NCI-H187 treated with DMSO at 0.1 percent for 48 hours (cell line): Measurements from ENCODE around the gene ERCC3.

Experiments used
- DNase-seq: peaks from one replicate; lab custom pipeline; 2025; lab: John Stamatoyannopoulos, UW

Gene ERCC3

GRCh38 chr2:127293748-127294562, at the start of gene ERCC3:
Gene ERCC3 (minus strand): TSS chr2:127294144. CDS start chr2:127294081, 63 bp downstream.
- DNase-seq, result no peak

- DNase-seq, result no peak
These were observed 49.3 kb upstream of the ERCC3 start for GRCh38 chr2:127343277-127343676.

DNA sequence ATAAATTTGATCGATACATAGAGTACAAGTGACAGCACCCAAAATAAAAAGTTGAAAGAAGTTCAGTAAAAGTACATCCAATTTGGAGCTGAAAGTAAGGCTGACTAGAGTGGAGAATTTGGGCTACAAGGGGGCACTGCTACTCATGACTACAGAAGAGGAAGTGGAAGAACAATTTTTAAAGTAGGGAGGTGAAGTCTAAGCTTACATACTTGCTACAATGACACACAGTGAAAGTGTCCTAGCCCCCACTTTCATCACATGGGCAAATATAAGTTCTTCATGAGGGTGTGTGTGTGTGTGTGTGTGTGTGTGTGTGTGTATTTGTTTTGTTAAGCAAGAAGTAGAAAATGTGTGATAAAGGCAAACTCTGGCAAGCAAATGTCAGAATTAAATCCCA, 48.2 kb upstream of the ERCC3 start:
- no peak for DNase-seq

DNA sequence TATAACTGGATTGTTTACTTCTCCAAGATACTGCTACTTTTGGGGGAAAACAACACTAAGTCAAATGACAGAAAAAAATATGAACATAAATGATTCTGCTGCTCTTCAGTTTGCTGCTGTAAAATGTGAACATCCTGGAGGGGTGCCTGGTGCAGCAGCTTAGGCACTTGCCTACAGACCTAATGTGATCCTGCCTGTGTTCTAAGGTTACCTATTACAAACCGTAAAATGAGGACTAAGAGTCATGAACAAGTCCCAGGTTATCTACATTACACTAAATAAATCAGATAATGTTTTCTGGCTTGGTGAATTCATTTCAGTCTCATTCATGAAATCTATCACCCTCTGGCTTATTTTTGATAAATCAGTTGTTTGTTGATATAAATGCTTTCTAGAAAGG, 38.4 kb upstream of the ERCC3 start:
- DNase-seq, result no peak

DNA sequence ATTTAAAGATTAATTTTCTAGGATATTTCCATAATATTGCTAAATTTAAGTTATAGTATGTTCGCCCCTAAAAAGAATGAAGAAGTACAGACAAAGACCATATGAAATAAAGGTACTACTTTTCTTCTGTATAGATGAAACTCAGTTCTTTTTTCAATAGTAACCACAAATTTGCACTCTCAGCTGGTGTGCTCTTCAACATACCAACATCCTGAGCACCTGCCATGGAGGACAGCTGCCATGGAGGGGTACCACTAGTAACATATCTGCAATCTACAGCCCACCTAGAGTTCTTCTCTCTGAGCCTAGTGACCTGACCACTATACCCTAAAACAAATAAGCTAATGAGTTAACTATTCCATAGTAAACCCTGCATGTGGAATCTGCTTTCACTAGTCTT, 36.8 kb upstream of the ERCC3 start:
- DNase-seq, result no peak

DNA sequence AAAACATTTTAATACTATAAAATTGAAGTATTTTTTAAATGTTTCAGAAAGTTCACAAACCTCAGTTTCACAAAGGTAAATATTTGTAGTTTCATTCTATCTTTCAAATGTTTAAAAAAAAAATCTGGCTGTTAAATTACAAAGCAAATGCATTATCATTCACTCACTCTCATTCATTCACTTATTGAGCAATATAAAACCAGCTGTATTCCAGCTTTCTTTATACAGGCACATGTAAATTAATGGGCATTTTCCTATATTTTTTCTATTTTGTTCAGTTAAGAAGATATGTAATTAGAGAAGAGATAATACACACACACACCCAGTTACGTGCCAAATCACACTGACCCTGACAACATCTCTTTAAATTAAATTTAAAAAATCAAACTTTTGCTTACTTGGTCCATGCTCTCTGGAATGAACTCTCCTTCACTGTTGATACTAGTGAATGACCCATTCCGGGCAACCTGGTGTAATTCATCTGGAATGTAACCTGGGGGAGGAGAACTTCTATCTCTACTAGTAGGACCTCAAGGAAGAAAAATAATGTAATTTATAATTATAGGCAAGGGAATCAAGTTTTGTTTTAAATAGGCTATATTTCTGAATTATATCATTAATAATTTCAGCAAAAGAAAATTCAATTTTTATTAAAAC, 32.5 kb upstream of the ERCC3 start:
- DNase-seq, result no peak

GRCh38 chr2:127324635-127325034, 30.7 kb upstream of the ERCC3 start:
- DNase-seq, result no peak

DNA sequence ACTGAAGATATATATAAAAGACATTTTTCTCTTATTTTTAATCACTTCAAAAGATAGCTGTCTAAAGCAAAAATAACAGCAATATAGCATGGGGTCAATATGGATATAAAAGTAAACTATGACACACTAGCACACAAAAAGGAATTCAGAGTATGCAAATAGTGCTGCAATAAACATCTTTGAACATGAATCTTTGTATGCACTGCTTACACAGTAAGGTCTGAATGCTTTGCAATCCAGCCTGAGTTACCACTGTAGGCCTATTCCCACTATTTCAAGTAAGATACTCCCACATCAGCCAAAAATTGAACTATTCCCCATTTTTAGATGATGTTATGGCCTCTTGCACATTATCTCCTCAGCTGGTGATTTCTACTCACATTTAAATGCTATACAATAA, 27.4 kb upstream of the ERCC3 start:
- no peak for DNase-seq

DNA sequence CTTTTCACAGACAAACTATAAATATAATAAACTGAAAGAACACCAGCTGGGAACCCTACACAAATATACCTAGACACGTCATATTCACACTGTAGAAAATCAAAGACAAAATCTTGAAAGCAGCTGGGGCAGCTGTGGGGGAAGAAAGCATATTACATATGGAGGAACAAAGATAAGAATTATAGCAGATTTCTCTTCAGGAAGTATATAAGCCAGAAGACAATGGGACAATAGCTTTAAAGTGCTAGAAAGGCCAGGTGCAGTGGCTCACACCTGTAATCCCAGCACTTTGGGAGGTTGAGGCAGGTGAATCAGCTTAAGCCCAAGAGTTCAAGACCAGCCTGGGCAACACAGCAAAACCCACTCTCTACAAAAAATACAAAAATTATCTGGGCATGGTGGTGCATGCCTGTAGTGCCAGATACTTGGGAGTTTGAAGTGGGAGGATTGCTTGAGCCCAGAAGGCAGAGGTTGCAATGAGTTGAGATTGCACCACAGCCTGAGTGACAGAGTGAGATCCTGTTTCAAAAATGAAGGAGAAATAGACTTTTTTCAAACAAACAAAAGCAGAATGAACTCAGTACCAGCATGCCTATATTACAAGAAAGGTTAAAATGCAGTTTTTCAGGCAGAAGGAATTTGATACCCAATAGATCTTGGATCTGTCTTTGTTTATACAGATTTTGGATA, 26.8 kb upstream of the ERCC3 start:
- no peak for DNase-seq

DNA sequence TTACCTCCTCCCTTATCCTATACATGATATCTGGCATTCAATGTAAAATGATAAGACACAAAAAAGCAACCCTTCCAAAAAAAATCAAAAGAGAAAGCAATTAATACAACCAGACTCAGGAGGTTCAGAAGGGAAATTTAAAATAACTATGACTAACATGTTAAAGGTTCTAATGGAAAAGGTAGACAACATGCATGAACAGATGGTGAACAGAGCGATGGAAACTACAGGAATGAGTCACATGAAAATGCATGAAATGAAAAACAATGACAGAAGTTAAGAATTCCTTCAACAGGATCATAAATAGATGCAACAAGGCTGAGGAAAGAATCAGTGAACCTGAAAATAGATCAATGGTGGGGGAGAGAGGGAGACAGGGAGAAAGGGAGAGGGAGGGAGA, 26.1 kb upstream of the ERCC3 start:
- DNase-seq, result no peak

- DNase-seq, result no peak
These were observed 20.4 kb upstream of the ERCC3 start for GRCh38 chr2:127314193-127314988.

- no peak for DNase-seq
These were observed 19.5 kb upstream of the ERCC3 start for GRCh38 chr2:127313406-127313805.

DNA sequence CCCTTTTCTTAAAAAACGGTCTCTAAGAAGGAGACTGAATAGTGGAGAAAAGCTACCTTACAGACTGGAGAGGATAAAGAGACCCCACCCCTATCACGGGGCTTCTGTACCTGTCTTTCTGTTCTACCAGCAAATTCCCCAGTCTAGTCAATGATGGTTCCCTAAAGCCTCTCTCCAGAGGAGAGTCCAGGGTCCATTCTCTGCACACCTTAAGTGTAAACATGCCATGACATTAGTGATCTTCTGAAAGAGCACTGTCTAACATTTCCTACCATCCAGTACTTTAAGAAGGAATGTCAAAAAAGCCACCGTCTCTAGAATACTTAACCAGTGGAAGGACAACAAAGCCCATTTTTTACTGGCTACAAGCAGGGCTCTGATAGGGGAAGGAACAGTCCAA, 17.0 kb upstream of the ERCC3 start:
- DNase-seq, result no peak

DNA sequence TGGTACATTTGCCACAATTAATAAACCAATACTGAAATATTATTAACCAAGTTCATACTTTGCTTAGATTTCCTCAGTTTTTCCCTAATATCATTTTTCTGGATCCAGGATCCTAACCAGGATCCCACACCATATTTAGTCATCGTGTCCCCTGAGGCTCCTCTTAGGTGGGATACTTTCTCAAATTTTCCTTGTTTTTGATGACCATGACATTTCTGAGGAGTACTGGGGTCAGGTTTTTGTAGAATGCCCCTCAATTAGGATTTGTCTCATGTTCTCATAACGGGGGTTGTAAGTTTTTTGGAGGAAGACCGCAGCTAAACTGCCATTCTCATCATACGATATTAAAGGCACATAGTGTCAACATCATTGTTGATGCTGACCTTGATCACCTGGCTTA, 15.5 kb upstream of the ERCC3 start:
- DNase-seq, result no peak

DNA sequence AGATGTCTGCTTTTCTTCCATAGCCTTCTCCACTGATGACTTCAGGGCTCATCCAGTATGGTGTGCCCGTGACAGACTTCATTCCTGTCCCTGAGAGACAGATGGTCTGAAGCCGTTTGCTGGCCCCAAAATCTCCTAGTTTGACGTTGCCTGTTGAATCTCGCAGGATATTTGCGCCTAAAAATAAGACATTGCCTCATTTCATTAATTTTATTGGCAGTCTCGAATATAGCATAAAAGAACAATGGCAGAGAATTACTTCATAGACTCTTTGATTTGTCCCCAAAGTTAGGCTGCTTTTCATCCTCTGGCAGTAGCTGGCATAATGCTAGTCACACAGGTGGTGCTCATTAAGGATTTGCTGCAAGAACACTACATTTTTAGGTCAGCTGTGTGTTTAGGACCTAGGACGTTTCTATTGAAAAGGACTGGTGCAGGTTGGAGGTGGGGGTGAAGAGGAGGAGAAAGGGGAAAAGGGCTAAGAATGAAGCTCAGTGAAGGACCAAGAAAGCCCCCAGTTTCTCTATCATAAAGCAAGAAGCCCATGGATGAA, 14.7 kb upstream of the ERCC3 start:
- no peak for DNase-seq

DNA sequence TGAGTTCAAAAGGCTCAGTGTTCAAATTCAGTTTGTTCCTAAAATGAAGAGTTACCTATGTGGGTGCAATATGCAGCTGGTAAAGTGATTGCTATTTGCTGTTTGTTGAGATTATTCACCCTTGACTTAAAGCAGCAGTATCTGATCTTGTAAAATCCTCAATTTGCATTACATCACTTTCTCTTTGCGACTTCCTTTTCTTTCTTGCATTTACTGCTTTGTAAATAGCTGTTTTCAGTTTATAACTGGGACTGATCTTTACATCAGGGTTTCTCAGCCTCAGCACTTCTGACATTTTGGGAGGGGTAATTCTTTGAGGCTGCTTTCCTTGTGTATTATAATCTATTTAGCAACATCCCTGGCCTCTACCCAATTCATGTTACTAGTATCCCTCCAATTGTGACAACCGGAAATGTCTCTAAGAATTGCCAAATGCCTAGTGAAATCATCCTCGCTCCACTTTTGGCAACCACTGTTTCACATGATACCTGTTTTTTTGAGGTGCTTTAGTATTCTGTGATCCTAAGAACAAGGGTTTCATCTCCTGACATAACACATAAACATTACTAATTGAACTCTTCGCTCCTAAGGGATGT, 12.1 kb upstream of the ERCC3 start:
- no peak for DNase-seq

DNA sequence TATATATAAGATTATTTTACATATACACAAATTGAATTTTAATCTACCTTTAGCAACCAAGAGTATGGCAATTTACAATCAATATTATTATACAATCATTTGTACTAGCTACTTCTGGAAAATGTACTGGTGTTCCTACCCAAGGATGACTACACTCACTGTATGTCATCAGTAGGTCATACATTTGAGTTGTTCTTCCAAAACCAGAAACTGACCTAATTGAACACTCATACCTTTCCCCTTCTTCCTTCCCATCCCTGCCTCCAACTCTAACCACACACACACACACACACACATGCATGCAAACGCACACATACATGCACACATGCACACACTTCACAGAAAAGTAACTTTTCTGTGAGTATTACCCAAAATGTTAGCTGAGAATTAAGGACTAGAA, 8.2 kb upstream of the ERCC3 start:
- no peak for DNase-seq

- no peak for DNase-seq
These were observed 577 bp downstream of the ERCC3 start for GRCh38 chr2:127293386-127293747.

- no peak for DNase-seq
These were observed 5.7 kb downstream of the ERCC3 start for GRCh38 chr2:127288274-127288673.

DNA sequence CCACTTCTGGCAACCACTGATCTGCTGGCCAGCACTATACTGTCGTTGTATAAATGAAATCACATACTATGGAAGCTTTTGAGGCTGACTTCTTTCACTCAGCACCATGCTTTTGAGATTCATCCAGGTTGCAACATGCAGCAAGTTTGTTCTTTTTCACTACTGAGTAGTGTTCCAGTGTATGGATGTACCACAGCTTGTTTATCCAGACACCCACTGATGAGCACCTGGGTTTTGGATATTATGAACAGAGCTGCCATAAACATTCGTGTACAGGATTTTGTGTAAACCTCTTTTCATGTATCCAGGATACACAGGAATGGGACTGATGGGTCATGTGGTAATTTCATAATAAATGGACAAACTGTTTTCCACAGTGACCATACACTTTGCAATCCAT, 10.7 kb downstream of the ERCC3 start:
- no peak for DNase-seq

- no peak for DNase-seq
These were observed 13.3 kb downstream of the ERCC3 start for GRCh38 chr2:127280693-127281092.

DNA sequence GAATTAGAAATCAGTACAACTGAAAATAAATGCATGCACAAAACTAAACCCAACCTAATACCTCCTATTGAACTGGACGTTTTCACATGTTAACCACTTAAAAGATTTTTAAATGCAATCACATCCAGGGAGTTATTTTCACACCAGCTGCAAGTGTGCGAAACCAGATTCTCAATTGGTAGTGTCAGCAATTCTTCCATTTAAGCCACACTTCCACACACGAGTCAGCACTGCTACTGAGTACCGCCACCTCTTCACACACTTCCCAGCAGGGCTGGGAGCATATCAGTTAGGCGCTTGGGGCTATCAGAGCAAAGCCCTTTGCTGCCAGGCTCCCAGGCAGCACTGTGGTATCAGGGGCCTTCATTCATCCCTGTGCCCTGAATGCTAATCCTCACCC, 14.2 kb downstream of the ERCC3 start:
- no peak for DNase-seq
